ENCODE results near the gene FAM43B.
A peak's percentile ranks its signal among the peaks of the same experiment; 100 is the strongest.

The FAM43B gene

GRCh38 chr1:20590306-20590777 lies 38.0 kb downstream of the FAM43B start:
- peak; percentile 67 for DNase-seq (ENCODE audit: low read depth)

GRCh38 chr1:20593756-20594155 lies 41.4 kb downstream of the FAM43B start:
- DNase-seq (ENCODE audit: low read depth): no peak

GRCh38 chr1:20594746-20595145 lies 42.4 kb downstream of the FAM43B start:
- no peak for DNase-seq (ENCODE audit: low read depth)

- no peak for DNase-seq (ENCODE audit: low read depth)
Observed at GRCh38 chr1:20596106-20596505, 43.7 kb downstream of the FAM43B start.

GRCh38 chr1:20597650-20598049 lies 45.3 kb downstream of the FAM43B start:
- DNase-seq (ENCODE audit: low read depth): no peak

GRCh38 chr1:20600156-20600555 lies 47.8 kb downstream of the FAM43B start:
- DNase-seq (ENCODE audit: low read depth): no peak

- DNase-seq (ENCODE audit: low read depth): no peak
Observed at GRCh38 chr1:20601129-20601825, 48.9 kb downstream of the FAM43B start.

GRCh38 chr1:20602851-20603450 lies 50.6 kb downstream of the FAM43B start:
- DNase-seq (ENCODE audit: low read depth): no peak

GRCh38 chr1:20603504-20604464 lies 51.4 kb downstream of the FAM43B start:
- peak; percentile 80 for DNase-seq (ENCODE audit: low read depth)
